ENCODE measurements around the gene NKAIN1.

NKAIN1 gene

DNA sequence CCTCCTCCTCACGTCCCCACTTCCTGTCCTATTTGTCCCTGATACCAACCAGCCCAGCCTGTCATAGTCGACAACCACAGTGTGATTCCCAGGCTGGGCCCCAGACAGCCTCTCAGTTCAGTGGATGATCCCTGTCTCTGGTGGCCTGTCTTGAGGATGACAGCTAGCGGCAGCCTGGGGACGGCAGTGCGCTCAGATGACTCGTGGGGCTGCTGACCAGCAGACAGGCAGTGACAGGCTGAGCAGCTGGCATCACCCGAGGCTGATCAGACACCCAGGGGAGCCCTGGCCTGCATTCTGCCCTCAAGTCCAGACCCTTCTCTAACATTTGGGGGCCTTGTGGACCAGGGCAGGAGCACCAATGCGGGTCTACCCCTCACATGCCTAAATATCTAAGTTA lies 21.0 kb downstream of the NKAIN1 start:
- no peak overlapping the region for H3K18ac ChIP-seq (ENCODE audit: low read depth in 1 of 2, low read length in 2 of 2)
- H3K4me3 ChIP-seq (ENCODE audit: insufficient read depth in 1 of 2, low read depth in 1 of 2, low read length in 2 of 2), result peak overlapping the region in 1 of 2 experiments; percentile 4
- peaks cover 4% of the 10 kb centered on the region for H3K9me3 ChIP-seq (ENCODE audit: control insufficient read depth, low read length)
- H3K36me3 ChIP-seq (ENCODE audit: control insufficient read depth in 1 of 2, insufficient read depth in 2 of 2, low read depth in 1 of 2, low read length in 2 of 2), result no peaks in the 10 kb centered on the region
- no peak overlapping the region for H2AK5ac ChIP-seq (ENCODE audit: low read length, severe bottlenecking)
- H3K23ac ChIP-seq (ENCODE audit: low read length in 2 of 2), result peak overlapping the region in 1 of 2 experiments; percentile 9
- H3K14ac ChIP-seq (ENCODE audit: low read length in 2 of 2), result peak overlapping the region in 1 of 2 experiments; percentile 42
- H3K4me1 ChIP-seq (ENCODE audit: control insufficient read depth, insufficient read depth, low read depth, low read length), result peaks cover 3% of the 10 kb centered on the region
- no peak overlapping the region for H3K4ac ChIP-seq (ENCODE audit: low read depth in 1 of 2, low read length in 2 of 2)
- no peak overlapping the region for H4K91ac ChIP-seq (ENCODE audit: low read length)
- WGBS, result 64% methylated on average over 7 of the region's 8 CpGs
- no peak overlapping the region for H3K4me2 ChIP-seq (ENCODE audit: low read length, poor library complexity, severe bottlenecking)
- no peak overlapping the region for H4K8ac ChIP-seq (ENCODE audit: low read length)
- H3K9ac ChIP-seq (ENCODE audit: low read length), result no peak overlapping the region
- no peak overlapping the region for H3K27ac ChIP-seq (ENCODE audit: low read length, poor library complexity, severe bottlenecking)
- no peak overlapping the region for H2BK12ac ChIP-seq (ENCODE audit: low read length in 2 of 2)
- H2AFZ ChIP-seq (ENCODE audit: low read depth, low read length), result no peak overlapping the region
- no peaks in the 10 kb centered on the region for H3K79me1 ChIP-seq (replicated peaks; ENCODE audit: low read length, poor library complexity, severe bottlenecking)
- H2BK120ac ChIP-seq (ENCODE audit: low read depth, low read length), result no peak overlapping the region
- DNase-seq, result no peak
- no peak overlapping the region for H2BK15ac ChIP-seq (ENCODE audit: low read depth, poor library complexity, severe bottlenecking)
- no peak overlapping the region for H2BK5ac ChIP-seq (ENCODE audit: low read depth, low read length, poor library complexity, severe bottlenecking)
- H3K27me3 ChIP-seq (ENCODE audit: control insufficient read depth in 1 of 2, insufficient read depth in 1 of 2, low read length in 2 of 2), result peaks cover 35 to 41% of the 10 kb centered on the region in 2 experiments

DNA sequence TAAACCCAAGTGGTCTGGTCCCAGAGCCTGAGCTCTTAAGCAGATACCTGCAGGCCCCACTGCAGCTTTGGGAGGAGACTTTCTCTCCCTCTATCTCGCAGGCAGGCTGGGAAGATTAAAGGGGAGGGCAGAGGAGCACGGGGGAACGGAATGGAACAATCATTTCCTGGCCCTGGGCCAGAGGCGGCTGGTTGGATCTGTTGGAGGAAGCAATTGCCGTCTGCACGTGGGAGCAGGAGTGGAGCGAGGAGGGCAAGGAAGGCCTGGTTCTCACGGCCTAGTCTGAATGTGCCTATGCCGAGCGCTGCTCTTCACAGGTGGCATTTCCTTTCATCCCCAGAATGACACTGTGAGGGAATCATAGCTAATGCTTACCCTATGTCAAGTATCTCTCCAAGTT lies 23.7 kb downstream of the NKAIN1 start:
- whole genome bisulfite sequencing, result 27% methylated on average over 10 of the region's 10 CpGs
- Histone ChIP-seq H2BK12ac (ENCODE audit: low read length in 2 of 2) (no peak overlapping the region), H3K27ac (ENCODE audit: low read length, poor library complexity, severe bottlenecking) (no peak overlapping the region), H3K18ac (ENCODE audit: low read depth in 1 of 2, low read length in 2 of 2) (peak overlapping the region in 1 of 2 experiments; percentile 8), H4K8ac (ENCODE audit: low read length) (no peak overlapping the region), H4K91ac (ENCODE audit: low read length) (no peak overlapping the region), H3K4me3 (ENCODE audit: insufficient read depth in 1 of 2, low read depth in 1 of 2, low read length in 2 of 2) (no peak overlapping the region), H2AFZ (ENCODE audit: low read depth, low read length) (no peak overlapping the region), H3K14ac (ENCODE audit: low read length in 2 of 2) (no peak overlapping the region), H3K79me1 (replicated peaks; ENCODE audit: low read length, poor library complexity, severe bottlenecking) (no peaks in the 10 kb centered on the region), H3K4ac (ENCODE audit: low read depth in 1 of 2, low read length in 2 of 2) (no peak overlapping the region), H2AK5ac (ENCODE audit: low read length, severe bottlenecking) (no peak overlapping the region), H3K23ac (ENCODE audit: low read length in 2 of 2) (no peak overlapping the region), H3K27me3 (ENCODE audit: control insufficient read depth in 1 of 2, insufficient read depth in 1 of 2, low read length in 2 of 2) (peaks cover 29 to 34% of the 10 kb centered on the region in 2 experiments), H2BK120ac (ENCODE audit: low read depth, low read length) (no peak overlapping the region), H3K36me3 (ENCODE audit: control insufficient read depth in 1 of 2, insufficient read depth in 2 of 2, low read depth in 1 of 2, low read length in 2 of 2) (no peaks in the 10 kb centered on the region), H3K9me3 (ENCODE audit: control insufficient read depth, low read length) (peaks cover 12% of the 10 kb centered on the region), H3K4me1 (ENCODE audit: control insufficient read depth, insufficient read depth, low read depth, low read length) (peaks cover 1% of the 10 kb centered on the region), H3K4me2 (ENCODE audit: low read length, poor library complexity, severe bottlenecking) (no peak overlapping the region), H2BK5ac (ENCODE audit: low read depth, low read length, poor library complexity, severe bottlenecking) (no peak overlapping the region), H3K9ac (ENCODE audit: low read length) (no peak overlapping the region), H2BK15ac (ENCODE audit: low read depth, poor library complexity, severe bottlenecking) (peak overlapping the region; percentile 23)
- peak; percentile 22 for DNase-seq

DNA sequence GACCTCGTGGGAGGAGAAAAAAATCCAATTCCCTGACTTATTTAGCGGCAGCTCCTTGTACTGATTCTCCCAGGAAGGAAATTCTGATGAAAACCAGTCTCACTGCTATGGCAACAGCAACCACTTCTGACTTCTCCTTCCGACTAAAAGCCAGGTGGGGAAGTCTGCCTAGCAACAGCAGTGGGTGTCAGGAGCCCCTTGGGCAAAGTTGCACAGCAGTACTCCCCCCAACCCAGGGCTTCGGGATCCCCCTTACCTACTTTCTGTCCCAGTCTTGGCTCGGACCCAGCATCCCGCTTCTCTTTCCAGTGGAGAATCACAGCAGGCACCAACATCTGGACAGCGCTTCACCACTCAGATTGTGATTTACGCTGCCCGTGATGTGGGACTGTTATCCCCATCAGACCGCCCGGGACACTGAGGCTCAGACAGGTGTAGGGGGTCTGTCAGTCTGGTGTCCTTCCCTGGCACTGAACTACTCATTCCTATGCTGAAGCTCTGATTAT lies 24.6 kb downstream of the NKAIN1 start:
- H2BK12ac ChIP-seq (ENCODE audit: low read length in 2 of 2), result no peak overlapping the region
- no peak overlapping the region for H4K91ac ChIP-seq (ENCODE audit: low read length)
- H4K8ac ChIP-seq (ENCODE audit: low read length), result no peak overlapping the region
- H3K4me3 ChIP-seq (ENCODE audit: insufficient read depth in 1 of 2, low read depth in 1 of 2, low read length in 2 of 2), result no peak overlapping the region
- no peaks in the 10 kb centered on the region for H3K79me1 ChIP-seq (replicated peaks; ENCODE audit: low read length, poor library complexity, severe bottlenecking)
- DNase-seq, result no peak
- H3K36me3 ChIP-seq (ENCODE audit: control insufficient read depth in 1 of 2, insufficient read depth in 2 of 2, low read depth in 1 of 2, low read length in 2 of 2), result no peaks in the 10 kb centered on the region
- H3K4me1 ChIP-seq (ENCODE audit: control insufficient read depth, insufficient read depth, low read depth, low read length), result peaks cover 1% of the 10 kb centered on the region
- H3K14ac ChIP-seq (ENCODE audit: low read length in 2 of 2), result no peak overlapping the region
- H3K4ac ChIP-seq (ENCODE audit: low read depth in 1 of 2, low read length in 2 of 2), result no peak overlapping the region
- no peak overlapping the region for H2BK120ac ChIP-seq (ENCODE audit: low read depth, low read length)
- no peak overlapping the region for H3K23ac ChIP-seq (ENCODE audit: low read length in 2 of 2)
- H3K9me3 ChIP-seq (ENCODE audit: control insufficient read depth, low read length), result peaks cover 18% of the 10 kb centered on the region
- H3K18ac ChIP-seq (ENCODE audit: low read depth in 1 of 2, low read length in 2 of 2), result no peak overlapping the region
- 66% methylated on average over 11 of the region's 11 CpGs for WGBS
- no peak overlapping the region for H2BK5ac ChIP-seq (ENCODE audit: low read depth, low read length, poor library complexity, severe bottlenecking)
- H3K4me2 ChIP-seq (ENCODE audit: low read length, poor library complexity, severe bottlenecking), result no peak overlapping the region
- no peak overlapping the region for H2AFZ ChIP-seq (ENCODE audit: low read depth, low read length)
- no peak overlapping the region for H2BK15ac ChIP-seq (ENCODE audit: low read depth, poor library complexity, severe bottlenecking)
- H3K27ac ChIP-seq (ENCODE audit: low read length, poor library complexity, severe bottlenecking), result no peak overlapping the region
- H2AK5ac ChIP-seq (ENCODE audit: low read length, severe bottlenecking), result no peak overlapping the region
- H3K27me3 ChIP-seq (ENCODE audit: control insufficient read depth in 1 of 2, insufficient read depth in 1 of 2, low read length in 2 of 2), result peaks cover 29 to 34% of the 10 kb centered on the region in 2 experiments
- no peak overlapping the region for H3K9ac ChIP-seq (ENCODE audit: low read length)

DNA sequence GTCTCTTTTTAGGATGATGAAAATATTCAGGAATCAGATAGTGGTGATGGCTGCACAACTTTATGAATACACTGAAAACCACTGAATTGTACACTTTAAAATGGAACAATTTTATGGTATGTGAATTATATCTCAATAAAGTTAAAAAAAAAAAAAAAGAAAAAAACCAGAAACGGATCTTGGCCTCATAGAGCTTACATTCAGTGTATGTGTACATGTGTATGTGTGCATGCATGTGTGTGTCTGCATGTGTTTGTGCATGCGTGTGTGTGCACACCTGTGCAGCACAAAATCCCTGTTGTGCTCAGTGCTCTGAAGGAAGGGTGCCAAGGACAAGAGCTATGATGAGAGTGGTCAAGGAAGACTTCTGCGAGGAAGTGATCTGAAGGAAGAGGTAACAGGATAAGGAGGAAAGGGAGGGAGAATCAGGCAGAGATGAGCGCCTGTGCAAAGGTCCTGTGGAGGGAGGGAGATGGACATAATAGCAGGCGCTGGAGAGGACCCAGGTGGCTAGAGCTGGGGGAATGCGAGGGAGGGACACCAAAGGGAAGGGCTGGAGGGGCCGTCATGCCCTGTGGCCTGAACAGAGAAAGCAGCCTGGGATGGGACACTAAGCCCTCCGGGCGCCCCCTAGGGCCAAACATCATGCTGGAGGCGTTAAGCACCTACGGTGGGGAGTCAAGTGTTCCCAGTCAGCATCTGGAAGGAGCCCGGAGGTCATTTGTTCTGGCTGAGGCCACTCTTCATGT lies 25.2 kb downstream of the NKAIN1 start:
- Histone ChIP-seq H3K9me3 (ENCODE audit: control insufficient read depth, low read length) (peaks cover 22% of the 10 kb centered on the region), H3K14ac (ENCODE audit: low read length in 2 of 2) (peak overlapping the region in 1 of 2 experiments; percentile 18), H2BK5ac (ENCODE audit: low read depth, low read length, poor library complexity, severe bottlenecking) (no peak overlapping the region), H3K4me1 (ENCODE audit: control insufficient read depth, insufficient read depth, low read depth, low read length) (peaks cover 1% of the 10 kb centered on the region), H4K8ac (ENCODE audit: low read length) (no peak overlapping the region), H3K4ac (ENCODE audit: low read depth in 1 of 2, low read length in 2 of 2) (no peak overlapping the region), H3K23ac (ENCODE audit: low read length in 2 of 2) (no peak overlapping the region), H3K18ac (ENCODE audit: low read depth in 1 of 2, low read length in 2 of 2) (no peak overlapping the region), H3K4me3 (ENCODE audit: insufficient read depth in 1 of 2, low read depth in 1 of 2, low read length in 2 of 2) (no peak overlapping the region), H3K27ac (ENCODE audit: low read length, poor library complexity, severe bottlenecking) (no peak overlapping the region), H4K91ac (ENCODE audit: low read length) (no peak overlapping the region), H3K9ac (ENCODE audit: low read length) (no peak overlapping the region), H2AFZ (ENCODE audit: low read depth, low read length) (no peak overlapping the region), H3K4me2 (ENCODE audit: low read length, poor library complexity, severe bottlenecking) (no peak overlapping the region), H3K79me1 (replicated peaks; ENCODE audit: low read length, poor library complexity, severe bottlenecking) (no peaks in the 10 kb centered on the region), H3K27me3 (ENCODE audit: control insufficient read depth in 1 of 2, insufficient read depth in 1 of 2, low read length in 2 of 2) (peaks cover 26 to 31% of the 10 kb centered on the region in 2 experiments), H2BK120ac (ENCODE audit: low read depth, low read length) (no peak overlapping the region), H2BK15ac (ENCODE audit: low read depth, poor library complexity, severe bottlenecking) (no peak overlapping the region), H2AK5ac (ENCODE audit: low read length, severe bottlenecking) (no peak overlapping the region), H2BK12ac (ENCODE audit: low read length in 2 of 2) (no peak overlapping the region), H3K36me3 (ENCODE audit: control insufficient read depth in 1 of 2, insufficient read depth in 2 of 2, low read depth in 1 of 2, low read length in 2 of 2) (no peaks in the 10 kb centered on the region)
- DNase-seq, result no peak
- 63% methylated on average over 12 of the region's 12 CpGs for WGBS
